Measurements from ENCODE around the gene EXOC2. TPM values are rescaled to one million over a fixed set of nuclear protein-coding genes. Genes with fewer than 3 reads are reported as not detected.

The EXOC2 gene
- total and polyA plus RNA-seq, 2 experiments from 2014 or later = 28.9 to 29.2 TPM

- H3K4me3 ChIP-seq = no peak overlapping the region
- peak; percentile 23 for TF ChIP-seq CTCF (IDR thresholded peaks at IDR 0.05; ENCODE audit: low read depth, low read length)
- H3K36me3 ChIP-seq = no peaks in the 10 kb centered on the region
- peaks cover 8% of the 10 kb centered on the region for H3K4me1 ChIP-seq (ENCODE audit: low read depth)
- H3K27me3 ChIP-seq = no peaks in the 10 kb centered on the region
- no peaks in the 10 kb centered on the region for H3K9me3 ChIP-seq (ENCODE audit: low read depth)
- no peak overlapping the region for H3K27ac ChIP-seq
- DNase-seq (ENCODE audit: low read depth in 1 of 2, low spot score in 1 of 2) = peak; percentile 8 to 16
These were observed 6.4 kb downstream of the EXOC2 start for GRCh38 chr6:686497-686896.

GRCh38 chr6:684831-685636, 7.9 kb downstream of the EXOC2 start:
- no peak overlapping the region for H3K27ac ChIP-seq
- peak in 1 of 2 donors; percentile 47 for DNase-seq (ENCODE audit: low read depth in 1 of 2, low spot score in 1 of 2)
- H3K4me1 ChIP-seq (ENCODE audit: low read depth) = peaks cover 8% of the 10 kb centered on the region
- H3K27me3 ChIP-seq = no peaks in the 10 kb centered on the region
- H3K4me3 ChIP-seq = no peak overlapping the region
- TF ChIP-seq CTCF (IDR thresholded peaks at IDR 0.05; ENCODE audit: low read depth, low read length) = no peak
- H3K9me3 ChIP-seq (ENCODE audit: low read depth) = no peaks in the 10 kb centered on the region
- H3K36me3 ChIP-seq = no peaks in the 10 kb centered on the region

- Histone ChIP-seq H3K27ac (no peak overlapping the region), H3K4me3 (no peak overlapping the region), H3K4me1 (ENCODE audit: low read depth) (peaks cover 8% of the 10 kb centered on the region), H3K9me3 (ENCODE audit: low read depth) (no peaks in the 10 kb centered on the region), H3K36me3 (no peaks in the 10 kb centered on the region), H3K27me3 (no peaks in the 10 kb centered on the region)
- no peak for TF ChIP-seq CTCF (IDR thresholded peaks at IDR 0.05; ENCODE audit: low read depth, low read length)
- peak; percentile 57 to 82 for DNase-seq (ENCODE audit: low read depth in 1 of 2, low spot score in 1 of 2)
These were observed 9.0 kb downstream of the EXOC2 start for GRCh38 chr6:683742-684440.

- H3K36me3 ChIP-seq = no peaks in the 10 kb centered on the region
- no peaks in the 10 kb centered on the region for H3K27me3 ChIP-seq
- no peaks in the 10 kb centered on the region for H3K9me3 ChIP-seq (ENCODE audit: low read depth)
- TF ChIP-seq CTCF (IDR thresholded peaks at IDR 0.05; ENCODE audit: low read depth, low read length) = no peak
- no peak overlapping the region for H3K27ac ChIP-seq
- H3K4me3 ChIP-seq = no peak overlapping the region
- no peak for DNase-seq (ENCODE audit: low read depth in 1 of 2, low spot score in 1 of 2)
- H3K4me1 ChIP-seq (ENCODE audit: low read depth) = peaks cover 8% of the 10 kb centered on the region
These were observed 12.1 kb downstream of the EXOC2 start for GRCh38 chr6:680666-681340.

- TF ChIP-seq CTCF (IDR thresholded peaks at IDR 0.05; ENCODE audit: low read depth, low read length) = no peak
- H3K36me3 ChIP-seq = no peaks in the 10 kb centered on the region
- H3K9me3 ChIP-seq (ENCODE audit: low read depth) = no peaks in the 10 kb centered on the region
- no peak overlapping the region for H3K27ac ChIP-seq
- no peaks in the 10 kb centered on the region for H3K27me3 ChIP-seq
- H3K4me3 ChIP-seq = no peak overlapping the region
- peaks cover 8% of the 10 kb centered on the region for H3K4me1 ChIP-seq (ENCODE audit: low read depth)
- DNase-seq (ENCODE audit: low read depth in 1 of 2, low spot score in 1 of 2) = no peak
These were observed 12.7 kb downstream of the EXOC2 start for GRCh38 chr6:680251-680650.
